SK-N-MC (cell line): Measurements from ENCODE around the gene CCDC9.

Experiments
- EZH2 ChIP-seq: fragments of 200-600 bp; sonication (generic); IDR thresholded peaks from one replicate; pipeline ENCODE4 v1.6.1; 2017; ENCODE audit warnings: antibody characterized with exemption
- POLR2AphosphoS5 ChIP-seq: IDR thresholded peaks from 2 replicates; pipeline ENCODE4 v1.6.1; 2012; ENCODE audit warnings: mild to moderate bottlenecking, low read depth, low read length, borderline replicate concordance

- TF ChIP-seq POLR2AphosphoS5 (no peak), EZH2 (no peak)
Observed at GRCh38 chr19:47319923-47320871, 63.9 kb downstream of the CCDC9 start.
